GM12878 (cell line): ENCODE data around the gene FUBP3.
A peak's percentile ranks its signal among the peaks of the same experiment; 100 is the strongest.

Experiments
- BRCA1 ChIP-seq: IDR thresholded peaks from 2 replicates; pipeline ENCODE4 v1.6.1; 2011; ENCODE audit warnings: low read depth, low read length, improper control_type of control experiment
- DPF2 ChIP-seq: fragments of 450-650 bp; IDR thresholded peaks from 2 replicates; pipeline ENCODE4 v1.6.1; 2017; ENCODE audit warnings: mild to moderate bottlenecking
- EED ChIP-seq: sonication (generic); IDR thresholded peaks from 2 replicates; pipeline ENCODE4 v1.6.1; 2016; ENCODE audit warnings: antibody characterized with exemption, low read depth
- EGR1 ChIP-seq, 2 experiments: IDR thresholded peaks; 1 replicate in 1 of 2; 2 replicates in 1 of 2; pipeline ENCODE4 v1.6.1; 2011 to 2012; ENCODE audit warnings: low read depth in 2 of 2, low read length in 2 of 2, borderline replicate concordance in 1 of 2, mild to moderate bottlenecking in 1 of 2, moderate library complexity in 1 of 2
- EP300 ChIP-seq, 2 experiments: fragments of 150-350 bp in 1 of 2; IDR thresholded peaks; 2 replicates each; pipeline ENCODE4 v1.6.1; 2011 to 2012; ENCODE audit warnings: low read depth in 2 of 2, low read length in 2 of 2, borderline replicate concordance in 1 of 2, improper control_type of control experiment in 1 of 2, inconsistent platforms in 1 of 2; ENCODE audit not compliant: control insufficient read depth in 1 of 2
- EZH2 ChIP-seq: IDR thresholded peaks from 2 replicates; pipeline ENCODE4 v1.6.1; 2012; ENCODE audit warnings: low read depth, mild to moderate bottlenecking, control low read depth, inconsistent platforms, low read length, borderline replicate concordance; ENCODE audit not compliant: control insufficient read depth
- FOXK2 ChIP-seq: fragments of 450-650 bp; IDR thresholded peaks from 2 replicates; pipeline ENCODE4 v1.6.1; 2017; ENCODE audit warnings: mild to moderate bottlenecking, moderate library complexity
- FOXM1 ChIP-seq: IDR thresholded peaks from 2 replicates; pipeline ENCODE4 v1.6.1; 2012; ENCODE audit warnings: low read depth, mild to moderate bottlenecking, inconsistent platforms, low read length, moderate library complexity
- NFIC ChIP-seq: IDR thresholded peaks from 2 replicates; pipeline ENCODE4 v1.6.1; 2012; ENCODE audit warnings: low read depth, mild to moderate bottlenecking, inconsistent platforms, low read length, moderate library complexity
- NFYB ChIP-seq: IDR thresholded peaks from 2 replicates; pipeline ENCODE4 v1.6.1; 2011; ENCODE audit warnings: low read depth, mild to moderate bottlenecking, low read length, improper control_type of control experiment, moderate library complexity; ENCODE audit not compliant: insufficient read depth
- POLR2A ChIP-seq: IDR thresholded peaks from 2 replicates; pipeline ENCODE4 v1.6.1; 2011; ENCODE audit warnings: low read depth, mild to moderate bottlenecking, low read length
- RAD21 ChIP-seq: IDR thresholded peaks from 2 replicates; pipeline ENCODE4 v1.6.1; 2011; ENCODE audit warnings: mild to moderate bottlenecking, low read depth, low read length, moderate library complexity; ENCODE audit not compliant: insufficient read depth
- TCF12 ChIP-seq: IDR thresholded peaks from 2 replicates; pipeline ENCODE4 v1.6.1; 2011; ENCODE audit warnings: low read depth, mild to moderate bottlenecking, low read length
- TF ChIP-seq, protein P1 (sequence below), 3 experiments: IDR thresholded peaks in 2 of 3; conservative IDR thresholded peaks in 1 of 3; 2 replicates each; pipeline ENCODE4 v1.5.1; 2011; ENCODE audit warnings: low read depth in 3 of 3, low read length in 3 of 3, mild to moderate bottlenecking in 3 of 3, control low read depth in 2 of 3, moderate library complexity in 2 of 3, inconsistent platforms in 1 of 3, mixed read lengths in 1 of 3; ENCODE audit not compliant: control insufficient read depth in 2 of 3, insufficient read depth in 1 of 3; ENCODE audit errors: extremely low read depth in 1 of 3

DNA sequence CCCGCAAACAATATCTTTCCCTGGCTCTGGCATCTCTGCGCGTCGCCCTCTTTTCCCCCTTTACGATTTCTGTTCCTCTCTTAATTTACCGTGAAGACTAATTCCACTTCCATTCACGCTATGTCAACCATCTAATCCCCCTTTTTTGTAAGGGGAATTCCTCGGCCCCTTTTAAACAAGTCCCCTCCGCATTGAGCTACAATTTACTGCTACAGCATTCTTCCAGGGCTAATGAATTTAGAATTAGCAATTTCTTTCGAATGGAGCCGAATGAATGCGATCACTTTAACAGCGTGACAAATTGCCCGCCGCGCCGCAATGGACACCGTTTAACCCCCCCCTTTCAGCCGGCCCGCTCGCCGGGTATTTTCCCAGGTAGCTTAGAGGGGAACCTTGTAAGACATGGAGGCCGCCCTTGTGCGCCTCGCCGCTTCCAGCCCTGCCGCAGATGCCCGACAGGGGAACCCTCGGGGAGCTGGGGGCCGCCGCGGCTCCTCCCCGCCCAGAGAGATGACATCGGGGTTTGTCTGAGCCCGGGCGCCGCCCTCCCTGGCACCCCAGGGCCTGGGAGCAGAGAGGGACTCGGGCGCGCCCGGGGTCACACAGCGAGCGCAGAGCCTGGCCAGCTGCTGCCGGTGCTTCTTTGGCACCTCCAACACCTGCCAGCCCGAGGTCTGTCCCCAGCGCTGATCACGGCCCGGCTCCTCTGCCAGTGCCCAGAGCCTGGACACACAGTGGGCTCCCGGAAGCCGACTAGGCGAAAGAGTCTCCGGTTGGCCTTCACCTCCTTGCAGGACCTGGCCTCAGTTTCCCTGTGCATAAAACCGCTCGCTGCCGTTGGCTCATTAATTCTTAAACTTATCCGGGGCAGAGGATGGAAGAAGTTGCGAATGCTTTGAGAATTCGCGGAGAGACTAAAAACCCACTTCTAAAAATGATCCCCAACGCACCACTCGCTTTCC lies 86.3 kb downstream of the FUBP3 start:
- TF ChIP-seq, protein P1, sequence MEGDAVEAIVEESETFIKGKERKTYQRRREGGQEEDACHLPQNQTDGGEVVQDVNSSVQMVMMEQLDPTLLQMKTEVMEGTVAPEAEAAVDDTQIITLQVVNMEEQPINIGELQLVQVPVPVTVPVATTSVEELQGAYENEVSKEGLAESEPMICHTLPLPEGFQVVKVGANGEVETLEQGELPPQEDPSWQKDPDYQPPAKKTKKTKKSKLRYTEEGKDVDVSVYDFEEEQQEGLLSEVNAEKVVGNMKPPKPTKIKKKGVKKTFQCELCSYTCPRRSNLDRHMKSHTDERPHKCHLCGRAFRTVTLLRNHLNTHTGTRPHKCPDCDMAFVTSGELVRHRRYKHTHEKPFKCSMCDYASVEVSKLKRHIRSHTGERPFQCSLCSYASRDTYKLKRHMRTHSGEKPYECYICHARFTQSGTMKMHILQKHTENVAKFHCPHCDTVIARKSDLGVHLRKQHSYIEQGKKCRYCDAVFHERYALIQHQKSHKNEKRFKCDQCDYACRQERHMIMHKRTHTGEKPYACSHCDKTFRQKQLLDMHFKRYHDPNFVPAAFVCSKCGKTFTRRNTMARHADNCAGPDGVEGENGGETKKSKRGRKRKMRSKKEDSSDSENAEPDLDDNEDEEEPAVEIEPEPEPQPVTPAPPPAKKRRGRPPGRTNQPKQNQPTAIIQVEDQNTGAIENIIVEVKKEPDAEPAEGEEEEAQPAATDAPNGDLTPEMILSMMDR (IDR thresholded peaks at IDR 0.05 in 2 of 3, conservative IDR thresholded peaks at IDR 0.05 in 1 of 3; ENCODE audit: control insufficient read depth in 2 of 3, extremely low read depth in 1 of 3, insufficient read depth in 1 of 3, low read depth in 3 of 3, low read length in 3 of 3), result no peak
- TF ChIP-seq POLR2A (no peak), BRCA1 (no peak), RAD21 (no peak), FOXM1 (no peak), DPF2 (no peak), EGR1 (IDR thresholded peaks at IDR 0.05; ENCODE audit: borderline replicate concordance in 1 of 2, low read depth in 2 of 2, low read length in 2 of 2) (no peak), EZH2 (peak; percentile 98; the same call in 1 of the 2 replicates), FOXK2 (no peak), EP300 (IDR thresholded peaks at IDR 0.05; ENCODE audit: borderline replicate concordance in 1 of 2, control insufficient read depth in 1 of 2, low read depth in 2 of 2, low read length in 2 of 2) (no peak), NFIC (no peak), NFYB (no peak), TCF12 (no peak), EED (no peak)
